Measurements from ENCODE around the gene RAD51B.
A peak's percentile ranks its signal among the peaks of the same experiment; 100 is the strongest.

The RAD51B gene

GRCh38 chr14:68361231-68361630 is 541.7 kb downstream of the RAD51B start:
- Mint-ChIP-seq H3K4me3 (no peak overlapping the region), H3K27ac (peak overlapping the region; percentile 84), H3K27me3 (no peaks in the 10 kb centered on the region), H3K9me3 (no peaks in the 10 kb centered on the region), H3K36me3 (peaks cover 9% of the 10 kb centered on the region), H3K4me1 (peaks cover 48% of the 10 kb centered on the region)
- DNase-seq (ENCODE audit: low spot score in 2 of 2) (no peak), ATAC-seq (ENCODE audit: low read depth) (no peak)

DNA sequence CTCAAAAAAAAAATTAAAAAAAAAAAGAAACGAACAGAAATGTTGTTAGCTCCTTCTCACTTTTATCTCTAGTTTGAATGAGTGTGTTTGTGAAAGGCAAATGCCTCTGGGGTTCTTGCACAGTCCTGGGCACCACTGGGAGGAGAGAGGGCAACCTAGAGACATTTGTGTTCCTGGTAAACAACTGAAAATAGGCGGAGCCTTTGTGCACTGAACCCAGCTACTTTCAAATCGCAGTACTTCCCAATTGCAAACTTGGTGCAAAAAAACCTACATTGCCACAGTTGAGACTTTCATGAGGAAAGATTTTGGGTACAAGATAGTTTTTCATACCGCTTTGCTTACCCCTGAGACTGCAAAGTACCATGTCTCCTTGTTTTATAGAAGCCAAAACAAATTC is 543.3 kb downstream of the RAD51B start:
- Mint-ChIP-seq H3K9me3 (no peaks in the 10 kb centered on the region), H3K27ac (peak overlapping the region; percentile 84), H3K27me3 (no peaks in the 10 kb centered on the region), H3K36me3 (peaks cover 2% of the 10 kb centered on the region), H3K4me1 (peaks cover 50% of the 10 kb centered on the region), H3K4me3 (peak overlapping the region; percentile 58)
- DNase-seq (ENCODE audit: low spot score in 2 of 2) (no peak), ATAC-seq (ENCODE audit: low read depth) (peak; percentile 66)

DNA sequence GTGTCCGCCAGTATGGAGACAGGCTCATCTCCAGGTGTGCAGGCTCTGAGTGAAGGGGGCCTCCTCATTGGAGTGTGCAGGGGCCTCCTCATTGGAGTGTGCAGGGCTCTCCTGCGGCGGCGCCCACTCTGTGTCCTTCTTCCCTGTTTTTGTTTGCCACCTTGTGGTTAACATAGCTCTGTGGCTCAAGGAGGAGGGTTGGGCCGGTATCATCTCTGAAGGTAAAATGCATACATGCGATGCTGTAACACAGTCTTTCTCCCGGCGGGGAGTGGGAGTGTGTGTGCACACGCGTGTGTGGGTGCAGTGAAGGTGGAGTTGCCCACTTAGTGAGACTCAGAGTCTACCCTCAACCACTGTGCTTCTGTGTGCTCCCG is 543.9 kb downstream of the RAD51B start:
- H3K9me3 Mint-ChIP-seq: no peaks in the 10 kb centered on the region
- DNase-seq (ENCODE audit: low spot score in 2 of 2): no peak
- H3K27me3 Mint-ChIP-seq: no peaks in the 10 kb centered on the region
- peak overlapping the region; percentile 84 for H3K27ac Mint-ChIP-seq
- peaks cover 55% of the 10 kb centered on the region for H3K4me1 Mint-ChIP-seq
- peaks cover 2% of the 10 kb centered on the region for H3K36me3 Mint-ChIP-seq
- H3K4me3 Mint-ChIP-seq: peak overlapping the region; percentile 22
- peak; percentile 20 for ATAC-seq (ENCODE audit: low read depth)

GRCh38 chr14:68363843-68364767 is 544.5 kb downstream of the RAD51B start:
- Mint-ChIP-seq H3K4me1 (peaks cover 59% of the 10 kb centered on the region), H3K4me3 (peak overlapping the region; percentile 22), H3K27ac (peak overlapping the region; percentile 84), H3K9me3 (no peaks in the 10 kb centered on the region), H3K36me3 (peaks cover 2% of the 10 kb centered on the region), H3K27me3 (no peaks in the 10 kb centered on the region)
- ATAC-seq (ENCODE audit: low read depth): no peak
- DNase-seq (ENCODE audit: low spot score in 2 of 2): no peak

DNA sequence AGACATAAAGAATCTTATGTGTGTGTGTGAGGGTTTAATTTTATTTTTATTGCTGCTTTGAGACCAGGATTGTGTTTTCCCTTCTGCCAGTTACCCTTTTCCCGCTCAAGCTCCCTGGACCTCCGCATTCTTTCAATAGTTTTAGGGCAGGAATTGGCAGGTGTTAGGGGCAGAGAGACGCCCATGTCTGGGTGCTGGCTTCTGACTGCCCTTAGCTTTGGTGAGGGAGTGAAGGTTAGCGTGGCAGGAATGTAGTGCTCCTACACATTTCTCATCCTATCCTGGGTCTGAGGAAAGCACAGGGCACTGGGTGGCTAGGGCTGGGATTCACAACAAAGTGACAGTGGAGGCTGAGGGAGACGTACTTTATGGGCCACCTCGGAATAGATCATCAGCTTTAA is 545.2 kb downstream of the RAD51B start:
- H3K4me1 Mint-ChIP-seq: peaks cover 60% of the 10 kb centered on the region
- no peak for ATAC-seq (ENCODE audit: low read depth)
- peak overlapping the region; percentile 84 for H3K27ac Mint-ChIP-seq
- peaks cover 2% of the 10 kb centered on the region for H3K36me3 Mint-ChIP-seq
- no peak overlapping the region for H3K4me3 Mint-ChIP-seq
- H3K9me3 Mint-ChIP-seq: no peaks in the 10 kb centered on the region
- no peaks in the 10 kb centered on the region for H3K27me3 Mint-ChIP-seq
- DNase-seq (ENCODE audit: low spot score in 2 of 2): no peak

- Mint-ChIP-seq H3K9me3 (no peaks in the 10 kb centered on the region), H3K27ac (peak overlapping the region; percentile 84)
- no peak for ATAC-seq (ENCODE audit: low read depth)
Measured at GRCh38 chr14:68365228-68365627, 545.6 kb downstream of the RAD51B start.

GRCh38 chr14:68366656-68367055 is 547.1 kb downstream of the RAD51B start:
- Mint-ChIP-seq H3K36me3 (no peaks in the 10 kb centered on the region), H3K4me1 (peaks cover 50% of the 10 kb centered on the region), H3K9me3 (no peaks in the 10 kb centered on the region), H3K27me3 (no peaks in the 10 kb centered on the region), H3K4me3 (no peak overlapping the region), H3K27ac (no peak overlapping the region)
- no peak for DNase-seq (ENCODE audit: low spot score in 2 of 2)
- no peak for ATAC-seq (ENCODE audit: low read depth)

More at GRCh38 chr14:68365228-68365627, 545.6 kb downstream of the RAD51B start:
- Mint-ChIP-seq H3K36me3 (no peaks in the 10 kb centered on the region), H3K4me1 (peaks cover 58% of the 10 kb centered on the region), H3K4me3 (no peak overlapping the region), H3K27me3 (no peaks in the 10 kb centered on the region)
- DNase-seq (ENCODE audit: low spot score in 2 of 2): no peak

GRCh38 chr14:68367536-68367935 is 548.0 kb downstream of the RAD51B start:
- DNase-seq (ENCODE audit: low spot score in 2 of 2) (no peak), ATAC-seq (ENCODE audit: low read depth) (peak; percentile 15)
- Mint-ChIP-seq H3K27me3 (no peaks in the 10 kb centered on the region), H3K27ac (peak overlapping the region; percentile 91), H3K9me3 (peaks cover 1% of the 10 kb centered on the region), H3K36me3 (no peaks in the 10 kb centered on the region), H3K4me1 (peaks cover 56% of the 10 kb centered on the region), H3K4me3 (no peak overlapping the region)

- peak overlapping the region; percentile 69 for H3K4me3 Mint-ChIP-seq
Measured at GRCh38 chr14:68368850-68369249, 549.3 kb downstream of the RAD51B start.

DNA sequence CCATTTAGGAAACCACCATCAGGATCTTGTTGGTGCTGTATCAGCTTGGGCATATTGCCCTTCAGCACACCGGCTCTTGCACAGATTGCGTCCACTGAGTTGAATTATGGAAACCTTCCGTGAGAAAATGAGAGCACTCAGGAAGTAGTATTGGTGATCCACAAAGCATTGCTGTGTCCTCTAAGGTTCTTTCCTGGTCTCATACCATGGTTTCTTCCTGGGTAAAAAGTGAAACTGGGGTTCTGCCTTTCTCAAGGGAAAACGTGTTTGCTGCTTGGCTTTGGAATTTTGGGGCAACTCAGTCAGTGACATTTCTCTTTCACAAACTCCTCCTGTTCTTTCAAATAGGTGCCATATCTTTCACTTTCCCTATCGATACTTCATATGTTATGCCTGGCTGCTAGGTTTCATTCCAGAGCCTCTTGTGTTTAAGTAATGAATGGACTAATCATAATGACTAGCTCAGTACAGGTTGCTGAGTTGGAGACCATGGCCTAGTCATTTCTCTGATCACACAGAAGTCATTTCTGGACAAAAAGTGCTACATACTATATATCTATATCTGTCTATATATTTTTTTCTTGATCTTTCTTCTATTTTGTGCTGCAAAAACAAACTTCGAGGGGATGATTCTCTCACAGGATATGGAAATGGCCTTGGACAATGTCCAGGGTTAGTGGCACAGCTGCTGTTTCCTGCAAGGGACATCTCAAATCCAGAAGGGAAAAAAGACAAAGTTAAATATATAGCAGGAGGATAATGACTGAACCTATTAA is 549.9 kb downstream of the RAD51B start:
- no peaks in the 10 kb centered on the region for H3K36me3 Mint-ChIP-seq
- peak overlapping the region; percentile 91 for H3K27ac Mint-ChIP-seq
- H3K4me3 Mint-ChIP-seq: peak overlapping the region; percentile 69
- peaks cover 54% of the 10 kb centered on the region for H3K4me1 Mint-ChIP-seq
- no peaks in the 10 kb centered on the region for H3K27me3 Mint-ChIP-seq
- H3K9me3 Mint-ChIP-seq: peaks cover 1% of the 10 kb centered on the region
- peak; percentile 5 for ATAC-seq (ENCODE audit: low read depth)
- DNase-seq (ENCODE audit: low spot score in 2 of 2): no peak

More at GRCh38 chr14:68368850-68369249, 549.3 kb downstream of the RAD51B start:
- H3K4me1 Mint-ChIP-seq: peaks cover 54% of the 10 kb centered on the region
- H3K9me3 Mint-ChIP-seq: peaks cover 1% of the 10 kb centered on the region
- no peaks in the 10 kb centered on the region for H3K27me3 Mint-ChIP-seq
- no peaks in the 10 kb centered on the region for H3K36me3 Mint-ChIP-seq
- ATAC-seq (ENCODE audit: low read depth): peak; percentile 80
- no peak for DNase-seq (ENCODE audit: low spot score in 2 of 2)
- peak overlapping the region; percentile 91 for H3K27ac Mint-ChIP-seq

DNA sequence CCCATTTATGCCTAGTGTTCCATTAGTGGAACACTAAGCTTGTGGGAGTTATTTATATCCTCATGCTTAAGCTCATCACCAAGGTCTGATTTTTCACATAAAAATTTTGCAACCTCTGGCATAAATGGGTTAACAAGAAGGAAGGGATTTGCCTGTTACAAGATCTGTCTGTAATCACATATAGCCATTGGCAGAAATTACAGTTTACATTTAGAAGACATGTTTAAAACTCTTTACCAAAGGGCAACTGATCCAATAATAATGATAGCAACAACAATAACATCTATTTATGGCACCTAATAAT is 550.4 kb downstream of the RAD51B start:
- H3K9me3 Mint-ChIP-seq: peaks cover 1% of the 10 kb centered on the region
- ATAC-seq (ENCODE audit: low read depth): no peak
- DNase-seq (ENCODE audit: low spot score in 2 of 2): no peak
- H3K4me1 Mint-ChIP-seq: peaks cover 51% of the 10 kb centered on the region
- no peaks in the 10 kb centered on the region for H3K27me3 Mint-ChIP-seq
- peak overlapping the region; percentile 6 for H3K4me3 Mint-ChIP-seq
- no peaks in the 10 kb centered on the region for H3K36me3 Mint-ChIP-seq
- peak overlapping the region; percentile 77 for H3K27ac Mint-ChIP-seq

GRCh38 chr14:68372368-68372767 is 552.8 kb downstream of the RAD51B start:
- DNase-seq (ENCODE audit: low spot score in 2 of 2) (no peak), ATAC-seq (ENCODE audit: low read depth) (no peak)
- Mint-ChIP-seq H3K4me3 (no peak overlapping the region), H3K36me3 (no peaks in the 10 kb centered on the region), H3K4me1 (peaks cover 57% of the 10 kb centered on the region), H3K27ac (peak overlapping the region; percentile 51), H3K9me3 (peaks cover 1% of the 10 kb centered on the region), H3K27me3 (no peaks in the 10 kb centered on the region)

GRCh38 chr14:68373124-68373646 is 553.6 kb downstream of the RAD51B start:
- Mint-ChIP-seq H3K36me3 (no peaks in the 10 kb centered on the region), H3K4me3 (no peak overlapping the region), H3K9me3 (peaks cover 1% of the 10 kb centered on the region), H3K4me1 (peaks cover 57% of the 10 kb centered on the region), H3K27me3 (no peaks in the 10 kb centered on the region), H3K27ac (peak overlapping the region; percentile 86)
- DNase-seq (ENCODE audit: low spot score in 2 of 2) (no peak), ATAC-seq (ENCODE audit: low read depth) (no peak)

DNA sequence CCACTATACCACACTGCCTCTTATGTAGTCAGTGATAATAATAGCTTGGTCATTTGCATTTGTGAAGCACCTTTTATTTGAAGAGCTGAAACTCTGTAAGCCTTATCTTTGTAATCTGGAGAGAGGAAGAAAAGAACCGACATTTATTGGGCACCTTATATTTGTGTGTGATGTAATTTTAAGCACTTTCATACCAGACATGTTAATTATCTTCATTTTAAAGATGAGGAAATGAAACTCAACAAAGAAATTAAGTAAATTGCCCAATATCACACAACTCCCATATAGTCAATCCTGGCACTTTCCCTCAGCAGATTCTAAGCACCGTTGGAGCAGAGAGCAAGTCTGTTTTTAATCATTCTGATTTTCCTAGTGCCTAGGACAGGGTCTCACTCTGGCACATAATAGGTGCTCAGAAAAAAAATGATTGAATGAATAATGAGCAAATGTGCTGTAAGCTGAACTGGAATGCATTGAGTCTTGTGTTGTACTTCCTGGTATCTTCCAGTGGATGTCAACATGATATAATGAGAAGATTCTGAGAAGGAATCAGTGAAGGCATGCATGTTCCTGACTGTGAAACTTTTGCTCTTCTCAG is 554.4 kb downstream of the RAD51B start:
- Mint-ChIP-seq H3K4me1 (peaks cover 52% of the 10 kb centered on the region), H3K36me3 (no peaks in the 10 kb centered on the region), H3K9me3 (peaks cover 1% of the 10 kb centered on the region), H3K27ac (peak overlapping the region; percentile 86), H3K4me3 (peak overlapping the region; percentile 39), H3K27me3 (no peaks in the 10 kb centered on the region)
- DNase-seq (ENCODE audit: low spot score in 2 of 2) (no peak), ATAC-seq (ENCODE audit: low read depth) (peak; percentile 67)

Data from memory B cell (primary cell).